ENCODE results near the gene PAF1.
"Not testable (repeated sequence)": the region's sequence is repeated elsewhere in the genome, so short reads cannot be mapped to it uniquely, and the experiment has no call there.

The PAF1 gene

DNA sequence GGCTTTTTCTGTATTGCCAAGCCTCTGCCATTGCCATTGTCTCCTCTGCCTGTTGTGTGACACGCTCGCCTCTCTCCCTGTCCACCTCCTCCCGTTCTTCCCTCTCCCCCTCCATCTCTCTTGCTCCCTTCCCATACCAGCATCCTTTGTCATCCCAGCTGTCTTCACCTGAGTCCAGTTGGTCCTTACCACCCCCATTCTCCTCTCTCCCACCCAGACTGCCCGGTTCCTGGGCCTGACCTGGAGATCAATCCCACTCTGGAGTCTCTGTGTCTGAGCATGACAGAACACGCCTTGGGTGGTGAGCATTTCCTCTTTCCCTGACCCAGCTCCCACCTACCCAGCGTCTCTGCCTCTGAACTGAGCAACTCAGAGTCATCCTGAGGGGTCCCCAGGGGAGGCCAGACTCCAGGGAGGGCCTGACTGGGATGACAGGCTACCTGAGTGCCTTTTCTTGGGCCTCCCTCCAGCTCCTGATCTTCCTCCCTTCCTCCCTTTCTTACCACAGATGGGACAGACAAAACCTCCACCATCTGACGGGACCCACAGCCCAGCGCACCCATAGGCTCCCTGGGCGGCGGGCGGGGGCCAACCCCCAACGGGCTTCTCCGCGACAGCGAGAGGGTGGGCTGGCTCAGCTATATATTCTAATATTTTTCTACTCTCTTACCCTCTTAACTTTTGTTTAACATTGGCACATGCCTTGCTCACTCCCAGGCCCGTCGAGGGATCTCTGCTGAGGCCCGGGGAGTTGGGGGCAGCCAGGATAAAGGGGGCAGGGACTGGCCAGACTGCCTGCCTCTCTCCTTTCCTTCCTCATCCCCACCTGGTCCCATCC is 7.7 kb downstream of the PAF1 start:
- DNase-seq (ENCODE audit: low read depth in 2 of 2) = no peak

DNA sequence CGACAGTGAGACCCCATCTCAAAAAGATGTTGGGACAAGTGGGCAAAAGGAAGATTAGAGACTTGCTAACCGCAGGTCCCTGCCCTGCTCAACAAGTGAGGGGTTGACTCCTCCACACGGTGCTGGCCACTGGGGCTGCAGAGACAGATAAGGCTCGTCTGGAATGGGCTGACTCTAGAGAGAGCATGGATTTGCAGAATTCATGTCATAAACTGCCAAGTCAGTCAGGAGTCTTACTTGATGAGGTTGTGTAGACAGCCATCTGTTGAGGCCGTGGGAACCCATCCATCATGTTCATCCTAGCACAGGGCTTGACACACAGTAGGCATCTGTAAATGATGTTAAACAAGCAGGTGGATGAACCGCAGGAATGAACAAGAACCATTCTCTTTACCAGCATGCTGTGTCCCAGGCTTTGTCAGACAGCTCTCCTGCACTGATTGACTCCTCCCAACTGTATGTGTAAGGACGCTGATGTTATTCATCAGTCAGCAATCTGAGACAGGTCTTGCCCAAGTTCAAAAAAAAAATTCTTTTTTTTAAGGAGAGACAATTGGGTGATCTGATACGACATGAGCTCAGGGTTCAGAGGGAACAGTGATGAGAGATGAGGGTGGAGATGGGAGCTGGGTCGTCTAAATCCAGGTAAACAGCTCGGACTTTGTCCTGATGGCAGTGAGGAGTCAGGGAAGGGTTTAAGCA is 8.8 kb downstream of the PAF1 start:
- no peak for DNase-seq (ENCODE audit: low read depth in 2 of 2)

DNA sequence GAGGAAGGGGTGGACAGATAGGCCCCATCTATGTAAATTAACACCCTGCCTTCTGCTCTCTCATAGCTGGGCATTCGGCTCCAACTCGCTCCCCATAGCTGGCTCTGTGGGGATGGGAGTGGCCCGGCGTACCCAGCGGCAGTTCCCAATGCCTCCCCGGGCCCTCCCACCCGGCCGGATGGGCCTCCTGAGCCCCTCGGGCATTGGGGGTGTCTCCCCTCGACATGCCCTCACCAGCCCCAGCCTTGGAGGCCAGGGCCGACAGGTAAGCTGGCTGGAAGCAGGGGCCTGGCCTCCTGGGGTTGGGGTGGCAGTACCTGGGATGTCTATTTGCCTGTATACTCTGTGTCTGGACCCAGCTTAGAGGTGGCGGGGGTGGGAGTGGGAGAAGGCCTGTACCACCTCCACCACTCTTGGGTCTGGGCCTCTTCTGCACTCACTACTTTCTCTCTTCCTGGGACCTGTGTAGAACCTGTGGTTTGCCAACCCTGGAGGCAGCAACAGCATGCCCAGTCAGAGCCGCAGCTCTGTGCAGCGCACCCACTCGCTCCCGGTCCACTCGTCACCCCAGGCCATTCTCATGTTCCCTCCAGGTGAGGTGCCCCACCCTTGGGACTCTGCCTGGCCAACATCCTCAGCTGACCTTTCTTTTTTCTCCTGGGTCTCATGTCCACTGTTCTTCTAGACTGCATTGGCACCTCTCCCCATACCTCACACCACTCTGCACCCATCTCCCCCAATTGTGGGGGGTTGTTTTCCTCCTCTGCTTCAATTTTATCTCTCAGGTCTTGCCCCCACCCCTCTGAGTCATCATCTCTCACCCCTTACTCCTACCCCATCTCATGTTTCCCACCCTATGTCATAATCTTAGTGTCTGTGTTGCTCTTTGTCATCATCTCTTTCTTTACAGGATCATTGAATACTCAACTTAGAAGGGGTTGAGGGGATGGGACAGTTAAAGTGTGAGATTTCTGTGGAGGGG is 10.1 kb downstream of the PAF1 start:
- DNase-seq (ENCODE audit: low read depth in 2 of 2) = no peak

DNA sequence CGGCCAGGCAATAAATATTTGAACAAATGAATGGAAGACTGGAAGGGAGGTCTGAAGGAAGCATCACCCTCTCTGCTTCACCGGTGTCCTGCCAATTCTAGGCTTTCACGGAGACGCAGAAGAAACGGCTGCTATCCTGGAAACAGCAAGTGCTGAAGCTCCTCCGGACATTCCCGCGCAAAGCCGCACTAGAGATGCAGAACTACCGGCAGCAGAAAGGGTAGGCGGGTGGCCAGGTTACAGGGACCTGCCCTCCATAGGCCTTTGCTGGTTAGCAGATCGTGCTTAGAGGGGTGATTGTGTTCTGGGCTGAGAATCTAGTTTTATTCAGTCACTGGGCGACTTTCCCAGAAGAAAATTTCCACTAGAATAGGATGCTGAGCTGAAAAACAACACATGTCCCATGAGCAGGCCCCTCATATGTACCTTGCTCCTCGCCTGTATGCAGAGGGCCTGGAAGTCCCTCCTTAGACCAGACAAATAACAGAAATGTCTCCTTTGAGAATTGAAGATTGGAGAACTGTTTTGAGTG is 11.0 kb downstream of the PAF1 start:
- no peak for DNase-seq (ENCODE audit: low read depth in 2 of 2)

DNA sequence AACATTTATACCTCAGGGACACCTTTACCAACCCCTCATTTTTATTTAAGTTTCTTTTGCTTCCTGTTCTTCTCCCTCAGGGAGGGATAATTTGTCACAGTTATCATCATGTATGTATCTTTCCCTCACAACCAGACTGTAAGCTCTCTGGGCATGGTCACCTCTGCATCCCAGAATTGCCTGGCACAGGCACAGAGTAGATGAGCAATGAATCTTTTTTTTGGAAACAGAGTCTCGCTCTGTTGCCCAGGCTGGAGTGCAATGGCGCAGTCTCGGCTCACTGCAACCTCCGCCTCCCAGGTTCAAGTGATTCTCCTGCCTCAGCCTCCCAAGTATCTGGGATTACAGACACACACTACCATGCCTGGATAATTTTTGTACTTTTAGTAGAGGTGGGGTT is 11.5 kb downstream of the PAF1 start:
- DNase-seq (ENCODE audit: low read depth in 2 of 2) = not testable (repeated sequence)

DNA sequence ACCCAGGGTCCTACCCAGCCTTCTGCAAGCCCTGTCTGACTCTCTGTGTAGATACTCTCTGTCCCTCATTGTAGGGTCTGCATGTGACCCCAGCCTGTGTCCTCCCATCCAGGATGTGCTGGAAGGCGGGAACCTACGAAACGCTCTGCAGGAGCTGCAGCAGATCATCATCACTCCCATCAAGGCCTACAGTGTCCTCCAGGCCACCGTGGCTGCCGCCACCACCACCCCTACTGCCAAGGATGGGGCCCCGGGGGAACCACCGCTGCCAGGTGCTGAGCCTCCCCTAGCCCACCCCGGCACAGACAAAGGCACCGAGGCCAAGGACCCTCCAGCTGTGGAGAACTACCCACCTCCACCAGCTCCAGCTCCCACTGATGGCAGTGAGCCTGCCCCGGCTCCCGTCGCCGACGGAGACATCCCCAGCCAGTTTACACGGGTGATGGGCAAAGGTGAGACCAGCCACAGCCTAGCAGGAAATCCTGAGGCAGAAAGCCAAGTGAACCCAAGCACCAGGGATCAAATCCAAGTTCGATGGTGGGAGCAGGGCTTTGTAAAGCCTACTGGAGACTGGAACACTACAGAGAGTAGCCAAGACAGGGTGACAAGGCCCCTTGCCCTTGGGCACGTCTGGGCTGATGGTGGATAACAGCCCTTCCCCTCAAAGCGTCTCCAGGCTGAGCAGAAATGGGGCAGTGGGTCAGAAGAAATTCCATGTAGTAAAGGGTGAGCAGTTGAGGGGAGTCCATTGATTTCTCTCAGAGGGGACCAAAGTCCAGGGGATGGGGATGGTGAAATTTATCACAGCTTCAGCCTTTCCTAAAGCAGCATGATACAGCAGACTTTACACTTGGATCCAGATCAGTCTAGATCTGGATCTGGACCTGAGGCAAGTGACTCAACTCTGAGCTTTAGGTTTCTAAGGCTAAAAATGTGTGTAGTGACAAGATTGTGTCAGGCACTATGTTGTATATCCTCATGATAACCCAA is 13.2 kb downstream of the PAF1 start:
- DNase-seq (ENCODE audit: low read depth in 2 of 2) = no peak

DNA sequence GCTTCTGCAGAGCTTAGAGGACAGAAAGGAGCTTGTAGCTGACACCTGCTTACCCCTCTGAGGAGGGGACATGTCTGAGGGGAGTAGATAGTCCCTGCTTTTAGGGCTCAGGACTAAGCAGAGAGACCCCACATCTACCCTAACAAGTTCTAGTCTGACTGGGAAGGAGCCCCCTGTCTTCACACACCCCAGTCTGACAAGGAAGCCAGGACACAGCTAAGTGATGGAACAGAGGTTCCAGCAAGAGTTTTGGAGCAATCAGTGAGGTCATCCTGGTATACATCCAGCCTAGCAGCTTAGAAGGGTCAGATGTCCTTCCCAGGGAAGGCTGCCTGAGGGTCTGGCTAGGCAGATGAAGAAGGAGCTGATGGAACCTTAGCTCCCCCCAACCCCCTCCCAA is 15.0 kb downstream of the PAF1 start:
- no peak for DNase-seq (ENCODE audit: low read depth in 2 of 2)

DNA sequence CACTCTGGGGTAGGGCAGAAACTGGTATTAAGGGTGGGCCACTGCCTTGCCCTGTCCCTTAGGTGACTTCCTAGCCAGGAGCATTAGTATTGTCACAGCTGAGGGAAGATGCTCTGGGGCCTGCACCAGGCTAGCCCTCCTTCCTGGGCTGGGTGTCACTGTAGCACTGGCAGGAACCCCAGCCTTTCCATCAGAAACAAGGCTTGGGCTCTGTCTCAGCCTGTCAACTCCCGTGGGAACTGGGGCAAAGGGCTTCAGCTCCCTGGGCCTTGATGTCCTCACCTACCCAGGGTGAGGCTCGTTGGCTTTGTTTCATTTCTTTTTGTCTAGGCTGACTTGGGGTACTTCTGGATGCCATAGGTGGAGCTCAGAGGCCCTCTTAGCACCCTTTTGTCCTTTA is 18.0 kb downstream of the PAF1 start:
- DNase-seq (ENCODE audit: low read depth in 2 of 2) = no peak

DNA sequence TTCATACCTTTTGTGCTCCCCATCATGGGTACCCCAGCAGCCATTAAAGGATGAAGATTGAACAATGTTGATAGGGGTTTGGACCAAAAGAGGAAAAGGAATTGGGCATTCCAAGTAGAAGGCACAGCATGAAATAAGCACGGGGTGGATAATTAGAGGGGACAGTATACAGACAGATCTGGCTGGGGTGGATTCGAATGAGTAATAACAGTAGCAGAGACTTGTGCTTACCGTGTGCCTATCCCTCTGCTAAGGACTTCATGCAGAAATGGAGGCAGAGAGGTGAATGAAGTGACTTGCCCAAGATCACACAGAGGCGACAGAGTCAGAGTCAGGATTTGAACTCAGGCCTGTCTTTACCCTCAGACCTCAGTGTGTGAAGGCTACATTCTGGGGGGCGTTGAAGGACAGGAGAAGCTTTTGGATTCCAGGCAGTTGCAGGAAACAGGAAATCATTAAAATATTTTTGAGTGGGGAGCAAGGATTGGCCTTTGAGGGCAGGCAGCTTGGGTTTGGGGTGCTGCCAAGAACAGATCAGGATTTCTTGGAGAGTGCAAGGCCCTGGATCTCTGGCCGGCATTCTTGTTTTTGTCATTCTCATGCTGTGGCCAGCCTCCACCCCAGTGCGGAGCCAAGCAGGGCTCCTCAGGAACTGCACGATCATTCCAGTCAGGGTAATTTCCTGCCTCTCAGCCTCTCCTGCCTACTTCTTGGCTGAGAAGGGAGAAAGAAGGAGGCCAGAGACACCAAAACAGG is 18.7 kb downstream of the PAF1 start:
- DNase-seq (ENCODE audit: low read depth in 2 of 2) = no peak

DNA sequence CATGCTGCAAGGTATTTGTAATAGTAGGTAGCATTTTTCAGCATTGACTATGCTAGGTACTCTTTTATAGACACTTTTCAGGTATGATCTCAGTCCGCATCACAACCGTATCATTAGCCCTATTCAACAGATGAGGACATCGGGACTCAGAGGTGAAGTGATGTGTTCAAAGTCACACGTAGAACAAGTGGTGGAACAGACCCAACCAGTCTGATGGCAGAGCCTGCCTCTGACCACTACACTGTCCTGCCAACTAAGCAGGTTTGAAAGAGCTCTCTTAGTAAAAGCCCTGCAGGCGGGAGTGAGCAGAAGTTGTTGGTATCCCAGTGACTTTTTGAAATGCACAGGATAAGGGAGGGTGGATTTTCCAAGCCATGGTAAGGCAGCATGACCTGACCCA is 20.2 kb downstream of the PAF1 start:
- DNase-seq (ENCODE audit: low read depth in 2 of 2) = no peak

DNA sequence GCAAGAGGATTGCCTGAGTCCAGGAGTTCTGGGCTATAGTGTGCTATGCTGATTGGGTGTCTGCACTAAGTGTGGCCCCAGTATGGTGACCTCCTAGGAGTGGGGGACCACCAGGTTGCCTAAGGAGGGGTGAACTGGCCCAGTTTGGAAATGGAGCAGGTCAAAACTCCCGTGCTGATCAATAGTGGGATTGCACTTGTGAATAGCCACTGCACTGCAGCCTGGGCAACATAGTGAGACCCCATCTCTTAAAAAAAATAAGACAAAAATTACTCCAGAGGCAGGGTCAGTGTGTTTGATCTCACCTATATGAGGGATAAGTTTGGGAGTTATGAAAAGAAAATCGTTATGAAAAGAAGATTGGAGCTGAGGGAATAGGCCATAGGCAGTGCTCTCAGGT is 21.7 kb downstream of the PAF1 start:
- DNase-seq (ENCODE audit: low read depth in 2 of 2) = no peak

DNA sequence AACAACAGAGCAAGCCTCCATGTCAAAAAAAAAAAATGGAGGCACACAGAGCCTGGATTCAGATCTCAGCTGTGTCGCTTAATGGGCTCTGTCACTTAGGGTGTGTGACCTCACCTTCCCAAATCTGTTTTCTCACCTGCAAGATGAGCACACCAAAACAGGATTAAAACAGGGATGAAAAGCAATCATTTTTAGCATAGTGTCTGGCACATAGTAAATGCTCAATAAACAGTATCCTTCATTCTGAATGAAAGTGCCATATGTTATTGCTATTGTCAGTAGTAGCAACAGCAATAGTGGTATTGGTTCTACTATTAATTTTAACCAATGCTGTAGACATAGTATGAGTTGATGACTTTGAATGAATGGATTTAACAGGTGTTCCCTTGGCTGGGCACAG is 25.4 kb downstream of the PAF1 start:
- DNase-seq (ENCODE audit: low read depth in 2 of 2) = no peak

DNA sequence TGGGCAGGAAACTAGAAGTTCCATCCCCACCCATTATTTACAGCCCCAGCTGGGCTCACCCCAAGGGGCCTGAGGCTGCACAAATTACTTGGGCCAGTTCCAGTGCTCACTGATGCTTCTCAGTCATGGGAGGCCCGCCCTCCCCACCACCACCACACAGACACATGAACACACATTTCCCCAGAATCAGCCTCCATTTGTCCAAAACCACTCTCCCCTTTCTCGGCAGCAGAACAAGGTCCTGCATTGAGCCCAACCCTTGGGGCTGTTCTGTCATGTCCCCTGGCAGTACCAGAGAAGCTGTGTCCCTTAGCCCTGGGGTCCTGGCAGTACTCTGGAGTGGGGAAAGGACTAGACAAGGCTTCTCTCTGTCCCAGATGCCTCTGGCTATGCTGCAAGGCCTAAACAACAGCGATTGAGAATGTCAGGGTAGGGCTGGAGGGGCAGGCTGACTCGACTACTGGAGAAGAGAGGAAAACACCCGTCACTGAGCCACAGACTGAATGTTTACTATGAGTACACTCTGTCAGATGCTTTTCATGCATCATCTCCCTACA is 26.9 kb downstream of the PAF1 start:
- no peak for DNase-seq (ENCODE audit: low read depth in 2 of 2)

DNA sequence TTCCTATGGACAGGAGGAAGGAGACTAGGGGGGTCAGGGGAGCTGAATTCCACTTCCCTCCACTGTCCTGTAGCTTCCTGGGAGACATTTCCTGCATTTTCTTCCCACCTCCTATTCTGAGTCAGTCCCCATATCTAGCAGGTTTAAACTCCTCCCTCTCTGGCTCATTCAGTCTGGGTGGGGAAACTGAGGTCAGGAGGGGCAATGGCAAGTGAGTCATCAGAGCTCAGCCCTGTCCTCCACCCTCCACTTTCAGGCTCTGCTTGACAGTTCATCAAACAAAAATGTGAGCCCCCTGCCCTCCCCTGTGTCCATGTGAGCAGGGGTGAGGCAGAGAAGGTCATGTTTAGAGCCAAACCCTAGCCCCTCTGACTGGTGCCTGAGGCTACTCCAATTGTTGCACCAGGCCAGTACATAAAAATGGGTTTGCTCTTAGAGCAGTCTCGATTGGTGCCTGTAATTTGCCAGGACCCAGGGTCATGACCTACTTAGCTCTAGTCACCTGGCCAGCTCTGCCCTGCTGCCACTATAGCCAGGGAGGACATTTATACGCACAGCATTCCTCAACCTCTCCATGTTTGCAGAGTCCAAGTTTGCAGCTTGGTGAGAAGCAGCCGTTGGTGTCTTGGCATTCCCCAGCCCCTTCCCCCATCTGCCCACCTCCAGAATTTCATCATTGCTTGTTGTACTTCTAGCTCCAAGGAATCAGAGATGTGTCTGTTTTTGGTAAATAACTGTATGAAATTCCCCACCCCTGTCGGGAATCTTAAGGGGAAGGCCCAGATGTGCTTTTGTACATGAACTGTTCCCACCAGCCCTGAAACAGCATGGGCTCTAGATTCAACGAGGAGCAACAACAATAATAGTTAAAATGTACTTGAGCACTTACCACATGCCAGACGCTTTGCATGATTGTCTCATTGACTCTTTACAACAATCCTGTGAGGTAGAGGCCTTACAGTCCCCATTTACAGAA is 27.9 kb downstream of the PAF1 start:
- no peak for DNase-seq (ENCODE audit: low read depth in 2 of 2)

DNA sequence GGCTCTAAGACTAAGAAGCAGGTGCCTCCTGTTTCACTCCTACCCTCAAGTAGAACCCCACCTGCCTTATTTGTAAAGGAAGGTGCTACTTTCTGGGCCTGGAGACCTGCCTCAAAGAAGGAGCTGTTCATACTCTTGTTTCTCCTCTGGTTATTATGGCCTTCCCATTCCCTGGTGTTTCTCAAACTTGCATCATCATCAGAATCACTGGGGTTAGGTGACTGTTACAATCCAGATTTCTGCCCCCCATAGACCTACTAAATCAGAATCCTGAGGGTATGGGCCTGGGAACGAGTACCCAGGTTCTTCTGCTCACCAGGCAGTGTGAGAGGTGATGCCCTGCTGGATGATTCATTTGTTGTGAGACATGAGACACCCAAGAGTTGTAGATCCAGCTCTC is 30.3 kb downstream of the PAF1 start:
- DNase-seq (ENCODE audit: low read depth in 2 of 2) = no peak

DNA sequence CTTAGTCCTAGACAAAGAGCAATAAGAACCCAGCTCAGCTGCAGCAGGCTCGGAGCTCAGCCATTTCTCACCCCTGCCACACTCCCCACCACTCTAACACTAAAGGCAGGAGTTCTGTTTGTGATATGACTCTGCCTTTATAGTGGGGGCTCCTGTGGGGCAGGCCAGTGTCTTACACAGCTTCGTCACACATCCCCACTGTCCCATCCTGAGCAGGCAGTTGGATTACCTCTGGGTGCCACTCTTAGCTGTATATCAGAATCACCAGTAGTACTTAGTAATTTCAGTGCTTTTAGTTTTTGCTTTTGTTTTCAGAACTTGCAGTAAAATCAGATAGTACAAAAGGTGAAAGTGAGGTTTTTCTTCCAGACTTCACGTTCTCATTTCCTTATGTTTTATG is 31.9 kb downstream of the PAF1 start:
- no peak for DNase-seq (ENCODE audit: low read depth in 2 of 2)

DNA sequence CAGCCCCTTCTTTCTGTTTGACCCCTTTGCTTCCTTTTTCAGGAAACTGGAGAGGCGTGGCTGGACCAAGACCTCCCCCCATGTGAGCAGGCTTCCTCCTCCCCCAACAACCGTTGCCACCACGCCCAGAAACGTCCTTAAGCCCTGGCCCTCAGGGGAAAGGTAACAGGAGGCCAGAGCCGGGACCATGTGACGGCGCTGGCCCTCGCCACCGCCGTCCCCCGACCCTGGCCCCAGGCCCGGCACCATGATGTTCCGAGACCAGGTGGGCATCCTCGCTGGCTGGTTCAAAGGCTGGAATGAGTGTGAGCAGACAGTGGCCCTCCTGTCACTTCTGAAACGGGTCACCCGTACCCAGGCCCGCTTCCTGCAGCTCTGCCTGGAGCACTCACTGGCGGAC is 34.3 kb downstream of the PAF1 start:
- no peak for DNase-seq (ENCODE audit: low read depth in 2 of 2)

DNA sequence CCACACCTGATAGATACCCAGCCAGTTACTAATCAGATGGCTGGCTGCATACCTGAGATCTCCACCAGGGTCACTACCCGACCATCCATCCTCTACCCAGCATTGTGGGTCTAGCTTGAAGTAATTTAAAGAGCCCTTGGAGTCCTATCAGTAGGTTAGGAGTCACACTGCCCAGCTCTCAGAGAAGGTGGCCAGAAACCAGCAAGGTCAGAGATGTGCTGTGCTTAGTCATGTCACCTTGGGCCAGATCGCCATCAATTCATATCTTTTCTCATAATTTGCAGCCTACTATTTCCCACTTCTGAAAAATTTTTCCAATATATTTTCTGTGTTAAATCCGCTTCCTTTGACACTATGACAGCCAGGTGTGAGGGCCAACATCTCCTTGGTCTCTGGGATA is 34.8 kb downstream of the PAF1 start:
- DNase-seq (ENCODE audit: low read depth in 2 of 2) = no peak

DNA sequence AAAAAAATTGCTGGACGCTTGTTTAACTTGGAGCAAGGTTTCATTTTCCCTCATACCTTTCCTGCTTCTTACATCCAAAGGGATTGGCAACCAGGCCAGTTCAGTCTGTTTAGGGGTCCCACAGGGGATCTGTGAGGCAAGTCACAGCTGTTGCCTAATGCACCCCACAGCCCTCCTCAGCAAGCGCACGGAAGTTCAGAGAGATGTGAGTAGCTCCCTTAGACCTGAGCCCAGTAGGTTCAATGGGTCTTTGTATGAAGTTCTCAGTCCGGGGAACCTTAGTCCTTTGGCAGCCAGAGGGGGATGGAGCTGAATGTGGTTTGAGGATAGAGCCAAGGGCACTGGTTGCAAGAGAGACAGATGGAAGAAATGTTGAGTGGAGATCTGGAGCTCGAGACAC is 35.7 kb downstream of the PAF1 start:
- DNase-seq (ENCODE audit: low read depth in 2 of 2) = no peak

Data from stimulated activated CD8-positive, alpha-beta memory T cell treated with anti-CD3 and anti-CD28 coated beads, Interleukin-2, amount 100 ng/mL, for 48 hours (primary cell).